B cell (primary cell): ENCODE measurements around the gene SMARCD2. TPM values are rescaled to one million over a fixed set of nuclear protein-coding genes. Genes with fewer than 3 reads are reported as not detected.

Experiments
- ATAC-seq: fragments of 200-7000 bp; cut with Tn5 transposase; one replicate; pipeline ENCODE4 v1.10.0; 2021; ENCODE audit warnings: low read depth, mild to moderate bottlenecking, moderate number of reproducible peaks, moderate library complexity
- CTCF ChIA-PET: fragments of 350-600 bp; sonication (Branson Sonifier 250); formaldehyde crosslinking; loops from one replicate; lab custom pipeline; 2021; ENCODE audit warnings: antibody characterized with exemption, inconsistent platforms; lab: Charles Lee
- POLR2A ChIA-PET: fragments of 350-600 bp; sonication (Branson Sonifier 250); formaldehyde crosslinking; loops from one replicate; lab custom pipeline; 2021; ENCODE audit warnings: antibody characterized with exemption; lab: Charles Lee
- DNase-seq: peaks from one replicate; pipeline ENCODE4 v3.0.0; 2013
- H2AFZ ChIP-seq: 2 replicates; pipeline ENCODE4 v1.6.1; 2012; ENCODE audit warnings: mild to moderate bottlenecking, low read depth, low read length; ENCODE audit not compliant: insufficient read depth, poor library complexity, severe bottlenecking
- H3K27ac ChIP-seq, 2 donors: 1 replicate in 1 of 2; 2 replicates in 1 of 2; pipeline ENCODE4 v1.5.1; 2012 to 2013; ENCODE audit warnings: low read length in 2 of 2, mild to moderate bottlenecking in 2 of 2, moderate library complexity in 1 of 2
- H3K27me3 ChIP-seq, 4 experiments: fragments of 200-600 bp in 1 of 4; sonication (generic) in 1 of 4; replicated peaks in 1 of 4; 1 replicate in 2 of 4; 2 replicates in 2 of 4; pipeline versions ENCODE4 v1.6.1 to v1.7.0; 2013 to 2016; ENCODE audit warnings: low read length in 3 of 4, mild to moderate bottlenecking in 2 of 4, mixed read lengths in 1 of 4, moderate library complexity in 1 of 4; ENCODE audit not compliant: insufficient read depth in 4 of 4, control insufficient read depth in 3 of 4; ENCODE audit errors: control extremely low read depth in 1 of 4
- H3K36me3 ChIP-seq, 2 experiments: replicated peaks in 1 of 2; 1 replicate in 1 of 2; 2 replicates in 1 of 2; pipeline versions ENCODE4 v1.6.1 to v1.7.1; 2013; ENCODE audit warnings: low read length in 1 of 2; ENCODE audit not compliant: insufficient read depth in 2 of 2, control insufficient read depth in 1 of 2; ENCODE audit errors: control extremely low read depth in 1 of 2, extremely low read depth in 1 of 2
- H3K4me1 ChIP-seq, 2 donors: fragments of 200-600 bp in 1 of 2; sonication (generic) in 1 of 2; 1 replicate in 1 of 2; 2 replicates in 1 of 2; pipeline versions ENCODE4 v1.5.1 to v1.6.1; 2013 to 2017; ENCODE audit warnings: low read length in 2 of 2; ENCODE audit not compliant: control insufficient read depth in 2 of 2, insufficient read depth in 2 of 2
- H3K4me2 ChIP-seq: replicated peaks from 2 replicates; pipeline ENCODE3; 2012; ENCODE audit warnings: mild to moderate bottlenecking, low read depth, low read length; ENCODE audit not compliant: poor library complexity, severe bottlenecking
- H3K4me3 ChIP-seq, 5 experiments: fragments of 200-600 bp in 1 of 5; sonication (generic) in 1 of 5; 1 replicate in 3 of 5; 2 replicates in 2 of 5; pipeline versions ENCODE4 v1.5.1 to v1.7.0; 2011 to 2016; ENCODE audit warnings: low read length in 4 of 5, mild to moderate bottlenecking in 4 of 5, low read depth in 2 of 5, control low read depth in 1 of 5, moderate library complexity in 1 of 5; ENCODE audit not compliant: insufficient read depth in 1 of 5; ENCODE audit errors: control extremely low read depth in 1 of 5, extremely low read depth in 1 of 5
- H3K79me2 ChIP-seq: fragments of 200-600 bp; sonication (generic); one replicate; pipeline ENCODE4 v1.6.0; 2016; ENCODE audit warnings: low read length; ENCODE audit not compliant: control insufficient read depth, insufficient read depth
- H3K9ac ChIP-seq: fragments of 200-600 bp; sonication (generic); 2 replicates; pipeline ENCODE4 v1.6.1; 2017; ENCODE audit warnings: mild to moderate bottlenecking, low read length, moderate library complexity
- H3K9me3 ChIP-seq, 3 donors: one replicate each; pipeline versions ENCODE4 v1.6.1 to v1.7.1; 2013; ENCODE audit warnings: low read length in 2 of 3; ENCODE audit not compliant: control insufficient read depth in 2 of 3, insufficient read depth in 1 of 3; ENCODE audit errors: control extremely low read depth in 1 of 3
- H4K20me1 ChIP-seq: 2 replicates; pipeline ENCODE4 v1.6.0; 2012; ENCODE audit warnings: mild to moderate bottlenecking, low read length; ENCODE audit not compliant: insufficient read depth, control insufficient read depth, poor library complexity, severe bottlenecking
- H3K27ac Mint-ChIP-seq: one replicate; pipeline ENCODE4 v1.8.0; 2021; ENCODE audit warnings: mixed read lengths
- H3K27me3 Mint-ChIP-seq: one replicate; pipeline ENCODE4 v1.8.0; 2021; ENCODE audit warnings: mixed read lengths
- H3K4me1 Mint-ChIP-seq: one replicate; pipeline ENCODE4 v1.8.0; 2021; ENCODE audit warnings: mixed read lengths
- H3K4me3 Mint-ChIP-seq: one replicate; pipeline ENCODE4 v1.8.0; 2021; ENCODE audit warnings: mixed read lengths
- H3K9me3 Mint-ChIP-seq: one replicate; pipeline ENCODE4 v1.8.0; 2022; ENCODE audit warnings: mixed read lengths; ENCODE audit not compliant: insufficient read depth
- EZH2 ChIP-seq: IDR thresholded peaks from 2 replicates; pipeline ENCODE4 v1.6.1; 2012; ENCODE audit warnings: borderline replicate concordance, low read depth, mild to moderate bottlenecking, moderate library complexity, low read length; ENCODE audit not compliant: insufficient read depth, poor library complexity, severe bottlenecking
- WGBS: methylation state at CpG from one replicate; pipeline ENCODE4 v1.1.5; 2013; ENCODE audit warnings: missing lambda C conversion rate; ENCODE audit not compliant: insufficient coverage; 5-methylcytosine and 5-hydroxymethylcytosine counted together
- intact Hi-C: fragments of 100-400 bp; cut with micrococcal nuclease; formaldehyde crosslinking; loops from one replicate; pipeline ENCODE4 v1.10.0; 2022
- polyA plus RNA-seq: library from polyadenylated mRNA; depleted of rRNA; stranded (reverse); fragments of >200 nt; gene quantifications from 2 replicates; pipeline ENCODE4 v1.2.3, GENCODE V29; 2012
- total RNA-seq, 2 donors: library from RNA; stranded (reverse); fragments of 120-200 nt in 1 of 2; gene quantifications; 1 replicate in 1 of 2; 2 replicates in 1 of 2; pipeline versions ENCODE4 v1.2.3 to v1.2.4, GENCODE V29; 2013 to 2022
- TF ChIP-seq, protein P1 (sequence below): fragments of 200-600 bp; IDR thresholded peaks from one replicate; pipeline ENCODE4 v1.8.0; 2022; ENCODE audit warnings: antibody characterized with exemption, mild to moderate bottlenecking

SMARCD2 gene
- total and polyA plus RNA-seq, 2 donors (not counting 1 experiment from before 2014, with no cell fraction given), result 60.6 to 124 TPM

- Mint-ChIP-seq H3K9me3 (peaks cover 3% of the 10 kb centered on the region), H3K27me3 (no peaks in the 10 kb centered on the region), H3K4me1 (peaks cover 21% of the 10 kb centered on the region), H3K4me3 (peak overlapping the region; percentile 88), H3K27ac (peak overlapping the region; percentile 91)
- Histone ChIP-seq H3K79me2 (no peaks in the 10 kb centered on the region), H3K4me3 (peak overlapping the region; percentile 32 to 60 (median 53)), H3K36me3 (no peaks in the 10 kb centered on the region), H3K4me1 (peaks cover 7 to 19% of the 10 kb centered on the region in 2 donors), H2AFZ (peak overlapping the region; percentile 96), H3K27ac (peak overlapping the region; percentile 65 to 84), H3K27me3 (no peaks in the 10 kb centered on the region), H3K9ac (peak overlapping the region; percentile 62), H3K4me2 (peak overlapping the region; percentile 75), H3K9me3 (peaks cover 0 to 16% (median 0%) of the 10 kb centered on the region in 3 donors), H4K20me1 (no peaks in the 10 kb centered on the region)
- WGBS, result 33% methylated on average over 81 of the region's 82 CpGs
- POLR2A ChIA-PET, result interaction anchor here (1.3 to 1.6 kb wide), 3 partner anchors 107 to 171 kb away, joined by 3 to 6 read pairs (median 5); partner anchors contain the start of gene ICAM2
- peak; percentile 97 for DNase-seq
- CTCF ChIA-PET, result interaction anchor here (0.7 to 1.7 kb wide), 17 partner anchors 10 to 434 kb away, joined by 3 to 15 read pairs (median 4); partner anchors contain the start of genes CD79B, FTSJ3, GH1 and ICAM2
- intact Hi-C loops, result no loop called here
- no peak for TF ChIP-seq EZH2
- TF ChIP-seq, protein P1, sequence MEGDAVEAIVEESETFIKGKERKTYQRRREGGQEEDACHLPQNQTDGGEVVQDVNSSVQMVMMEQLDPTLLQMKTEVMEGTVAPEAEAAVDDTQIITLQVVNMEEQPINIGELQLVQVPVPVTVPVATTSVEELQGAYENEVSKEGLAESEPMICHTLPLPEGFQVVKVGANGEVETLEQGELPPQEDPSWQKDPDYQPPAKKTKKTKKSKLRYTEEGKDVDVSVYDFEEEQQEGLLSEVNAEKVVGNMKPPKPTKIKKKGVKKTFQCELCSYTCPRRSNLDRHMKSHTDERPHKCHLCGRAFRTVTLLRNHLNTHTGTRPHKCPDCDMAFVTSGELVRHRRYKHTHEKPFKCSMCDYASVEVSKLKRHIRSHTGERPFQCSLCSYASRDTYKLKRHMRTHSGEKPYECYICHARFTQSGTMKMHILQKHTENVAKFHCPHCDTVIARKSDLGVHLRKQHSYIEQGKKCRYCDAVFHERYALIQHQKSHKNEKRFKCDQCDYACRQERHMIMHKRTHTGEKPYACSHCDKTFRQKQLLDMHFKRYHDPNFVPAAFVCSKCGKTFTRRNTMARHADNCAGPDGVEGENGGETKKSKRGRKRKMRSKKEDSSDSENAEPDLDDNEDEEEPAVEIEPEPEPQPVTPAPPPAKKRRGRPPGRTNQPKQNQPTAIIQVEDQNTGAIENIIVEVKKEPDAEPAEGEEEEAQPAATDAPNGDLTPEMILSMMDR, result peak; percentile 84
- ATAC-seq, result peak; percentile 96
Observed at GRCh38 chr17:63848834-63849689, 6.6 kb upstream of the SMARCD2 start.
